Thyroid gland (tissue), 4 donors: ENCODE measurements around the gene SPG7. TPM values are rescaled to one million over a fixed set of nuclear protein-coding genes. Genes with fewer than 3 reads are reported as not detected.

ENCODE experiments used
- DNase-seq, 2 donors: peaks; one replicate each; pipeline ENCODE4 v3.0.0-alpha.2; 2019
- H3K27ac ChIP-seq, 3 donors: fragments of 200-600 bp; sonication (generic); 1 replicate in 2 of 3; 2 replicates in 1 of 3; pipeline ENCODE4 v1.5.1; 2016 to 2019; ENCODE audit warnings: mild to moderate bottlenecking in 1 of 3, moderate library complexity in 1 of 3
- H3K27me3 ChIP-seq: fragments of 200-600 bp; sonication (generic); one replicate; pipeline ENCODE4 v1.5.1; 2019
- H3K36me3 ChIP-seq, 2 donors: fragments of 200-600 bp; sonication (generic); one replicate each; pipeline ENCODE4 v1.5.1; 2016 to 2019
- H3K4me1 ChIP-seq, 2 donors: fragments of 200-600 bp; sonication (generic); one replicate each; pipeline ENCODE4 v1.5.1; 2017 to 2019
- H3K4me3 ChIP-seq, 3 donors: fragments of 200-600 bp; sonication (generic); replicated peaks in 1 of 3; 1 replicate in 2 of 3; 2 replicates in 1 of 3; pipeline ENCODE4 v1.5.1; 2016; ENCODE audit warnings: mild to moderate bottlenecking in 1 of 3
- H3K9me3 ChIP-seq: fragments of 200-600 bp; sonication (generic); one replicate; pipeline ENCODE4 v1.5.1; 2017
- CTCF ChIP-seq, 6 experiments: fragments of 200-600 bp in 3 of 6; fragments of 450-650 bp in 3 of 6; sonication (generic) in 3 of 6; IDR thresholded peaks; one replicate each; pipeline ENCODE4 v1.5.1; 2016 to 2019; ENCODE audit warnings: antibody characterized with exemption in 6 of 6, mild to moderate bottlenecking in 2 of 6, inconsistent platforms in 1 of 6, moderate library complexity in 1 of 6
- POLR2A ChIP-seq, 2 donors: fragments of 450-650 bp; IDR thresholded peaks; one replicate each; pipeline ENCODE4 v1.6.1; 2017; ENCODE audit warnings: antibody characterized with exemption in 2 of 2, mild to moderate bottlenecking in 2 of 2, moderate library complexity in 1 of 2
- WGBS, 2 donors: methylation state at CpG; one replicate each; pipeline ENCODE4 v1.1.5; 2017; 5-methylcytosine and 5-hydroxymethylcytosine counted together
- intact Hi-C: fragments of 100-400 bp; cut with DNase I; formaldehyde crosslinking; loops from one replicate; pipeline ENCODE4 v1.15.1; 2023
- total RNA-seq, 4 donors: library from RNA; depleted of rRNA; stranded (reverse); fragments of >200 nt; gene quantifications; one replicate each; pipeline ENCODE4 v1.2.3, GENCODE V29; 2016

Gene SPG7
- total RNA-seq, 4 donors from 2014 or later, result 218 to 392 (median 285) TPM

- Histone ChIP-seq H3K4me3 (no peak overlapping the region), H3K27me3 (no peaks in the 10 kb centered on the region), H3K4me1 (no peaks in the 10 kb centered on the region), H3K27ac (no peak overlapping the region), H3K36me3 (no peaks in the 10 kb centered on the region), H3K9me3 (no peaks in the 10 kb centered on the region)
- intact Hi-C loops, result no loop called here
- TF ChIP-seq POLR2A (IDR thresholded peaks at IDR 0.05), result no peak
- no peak for TF ChIP-seq CTCF (IDR thresholded peaks at IDR 0.05)
- DNase-seq, result no peak
- WGBS, 2 donors, result 95 to 100% methylated on average over 2 to 19 of the region's 26 CpGs
Observed at GRCh38 chr16:89588413-89589109, 80.4 kb downstream of the SPG7 start.

- no peak for DNase-seq
- Histone ChIP-seq H3K27ac (no peak overlapping the region), H3K9me3 (no peaks in the 10 kb centered on the region), H3K4me3 (no peak overlapping the region), H3K27me3 (no peaks in the 10 kb centered on the region), H3K4me1 (no peaks in the 10 kb centered on the region), H3K36me3 (no peaks in the 10 kb centered on the region)
- intact Hi-C loops, result no loop called here
- 80 to 90% methylated on average over 10 to 15 of the region's 21 CpGs for WGBS, 2 donors
- TF ChIP-seq POLR2A (IDR thresholded peaks at IDR 0.05), result no peak
- no peak for TF ChIP-seq CTCF (IDR thresholded peaks at IDR 0.05)
Observed at GRCh38 chr16:89589241-89589926, 81.2 kb downstream of the SPG7 start.

- 87 to 89% methylated on average over 15 of the region's 15 CpGs for WGBS, 2 donors
Observed at GRCh38 chr16:89593841-89594240, 85.6 kb downstream of the SPG7 start.

GRCh38 chr16:89595330-89596060, 87.3 kb downstream of the SPG7 start:
- Histone ChIP-seq H3K36me3 (no peaks in the 10 kb centered on the region), H3K4me3 (no peak overlapping the region), H3K27ac (no peak overlapping the region), H3K27me3 (no peaks in the 10 kb centered on the region), H3K4me1 (no peaks in the 10 kb centered on the region), H3K9me3 (no peaks in the 10 kb centered on the region)
- DNase-seq, result no peak
- intact Hi-C loops, result no loop called here
- TF ChIP-seq POLR2A (IDR thresholded peaks at IDR 0.05) (no peak), CTCF (IDR thresholded peaks at IDR 0.05) (no peak)
- WGBS, 2 donors, result 91 to 92% methylated on average over 33 to 39 of the region's 47 CpGs

More at GRCh38 chr16:89593841-89594240, 85.6 kb downstream of the SPG7 start:
- H3K4me3 ChIP-seq, result no peak overlapping the region
- no peak overlapping the region for H3K27ac ChIP-seq
- no peaks in the 10 kb centered on the region for H3K36me3 ChIP-seq
- H3K4me1 ChIP-seq, result no peaks in the 10 kb centered on the region
- no peaks in the 10 kb centered on the region for H3K9me3 ChIP-seq
- H3K27me3 ChIP-seq, result no peaks in the 10 kb centered on the region
- DNase-seq, result no peak
- TF ChIP-seq CTCF (IDR thresholded peaks at IDR 0.05) (no peak), POLR2A (IDR thresholded peaks at IDR 0.05) (no peak)
- intact Hi-C loops, result no loop called here
